Stimulated activated CD8-positive, alpha-beta memory T cell treated with anti-CD3 and anti-CD28 coated beads, Interleukin-2, amount 100 ng/mL, for 48 hours (primary cell): ENCODE data around the gene CXCL9.
"Not testable (repeated sequence)": the region's sequence is repeated elsewhere in the genome, so short reads cannot be mapped to it uniquely, and the experiment has no call there.

Source experiments
- DNase-seq, 2 donors: peaks; one replicate each; pipeline ENCODE4 v3.0.0-alpha.2; 2020; ENCODE audit warnings: low read depth in 2 of 2

CXCL9 gene

GRCh38 chr4:76012388-76012801 lies 5.1 kb upstream of the CXCL9 start:
- DNase-seq: no peak

- no peak for DNase-seq
These were observed 4.5 kb upstream of the CXCL9 start for GRCh38 chr4:76011700-76012387.

DNA sequence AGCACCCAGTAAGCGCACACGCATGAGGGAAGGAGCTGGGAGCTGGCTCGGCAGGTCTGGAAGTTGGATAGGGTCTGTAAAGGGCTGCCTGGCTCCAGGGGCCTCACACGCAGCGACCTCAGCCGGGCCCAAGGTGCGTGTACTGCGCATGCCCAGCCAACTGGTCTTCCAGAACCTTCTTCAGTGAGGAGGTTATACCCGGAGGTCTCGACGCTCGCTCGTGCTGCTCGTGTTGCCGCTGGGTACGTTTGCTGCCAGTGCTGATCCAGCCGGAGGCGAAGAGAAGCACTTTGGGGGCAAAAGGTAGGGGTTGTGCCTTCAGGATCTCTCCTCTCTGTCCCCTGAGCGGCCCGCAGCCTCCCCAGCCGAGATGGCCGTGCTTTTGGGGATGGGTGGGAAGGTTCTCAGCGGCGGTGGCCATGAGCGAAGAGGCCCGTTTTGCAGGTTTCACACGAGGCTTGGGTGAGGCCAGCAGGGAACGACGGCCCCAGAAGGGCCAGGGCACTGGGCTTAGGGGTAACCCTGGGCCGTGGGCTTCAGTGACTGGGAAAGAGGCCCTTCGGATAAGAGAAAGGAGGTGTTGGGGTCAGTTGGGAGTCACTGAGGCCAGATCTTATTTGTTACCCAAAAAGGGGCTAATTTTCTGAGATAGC lies 3.8 kb upstream of the CXCL9 start:
- DNase-seq: no peak

GRCh38 chr4:76010576-76010975 lies 3.3 kb upstream of the CXCL9 start:
- no peak for DNase-seq

GRCh38 chr4:76009311-76009710 lies 2.0 kb upstream of the CXCL9 start:
- no peak for DNase-seq

GRCh38 chr4:76003620-76004019 lies 3.7 kb downstream of the CXCL9 start:
- DNase-seq: no peak

- no peak for DNase-seq
These were observed 4.3 kb downstream of the CXCL9 start for GRCh38 chr4:76003035-76003434.

GRCh38 chr4:76002176-76002575 lies 5.1 kb downstream of the CXCL9 start:
- DNase-seq: no peak

- DNase-seq: no peak
These were observed 5.6 kb downstream of the CXCL9 start for GRCh38 chr4:76001700-76002099.

DNA sequence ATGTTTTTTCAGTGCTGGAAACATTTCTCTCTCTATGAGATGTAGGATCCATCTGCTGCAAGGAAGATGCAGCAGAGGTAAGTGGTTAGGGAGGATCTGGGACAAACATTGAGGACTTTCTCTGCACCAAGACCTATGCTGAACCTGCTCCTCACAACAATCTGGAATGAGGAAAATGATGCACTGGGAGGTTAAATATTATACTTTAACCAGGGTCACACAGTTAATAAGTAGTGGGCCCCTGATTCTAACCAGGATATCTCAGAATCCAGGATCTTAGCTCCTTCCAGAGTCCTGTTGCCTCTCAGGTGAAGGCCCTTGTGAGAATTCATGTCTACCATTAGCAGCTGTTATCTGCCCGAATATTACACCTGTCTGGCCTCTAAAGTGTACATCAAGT lies 7.0 kb downstream of the CXCL9 start:
- DNase-seq: no peak

GRCh38 chr4:75998525-75999147 lies 8.7 kb downstream of the CXCL9 start:
- not testable (repeated sequence) for DNase-seq

DNA sequence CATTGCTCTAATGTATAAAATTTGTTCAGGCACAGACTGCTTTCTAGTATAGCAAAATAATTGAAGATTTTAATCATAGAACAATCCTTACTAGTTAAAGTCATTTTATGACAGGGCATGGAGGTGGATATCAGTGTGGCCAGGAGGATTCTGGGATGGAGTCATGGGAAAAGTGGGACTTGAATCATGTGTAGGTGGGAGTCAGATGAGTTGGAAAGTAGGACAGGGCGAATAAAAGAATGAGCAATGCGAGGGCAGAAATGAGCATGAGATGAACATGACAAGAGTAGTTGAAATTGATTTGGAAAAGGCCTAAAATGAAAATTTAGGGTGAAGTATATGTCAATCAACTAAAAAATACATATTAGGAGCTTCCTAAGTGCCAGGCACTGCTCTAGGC lies 9.4 kb downstream of the CXCL9 start:
- no peak for DNase-seq

DNA sequence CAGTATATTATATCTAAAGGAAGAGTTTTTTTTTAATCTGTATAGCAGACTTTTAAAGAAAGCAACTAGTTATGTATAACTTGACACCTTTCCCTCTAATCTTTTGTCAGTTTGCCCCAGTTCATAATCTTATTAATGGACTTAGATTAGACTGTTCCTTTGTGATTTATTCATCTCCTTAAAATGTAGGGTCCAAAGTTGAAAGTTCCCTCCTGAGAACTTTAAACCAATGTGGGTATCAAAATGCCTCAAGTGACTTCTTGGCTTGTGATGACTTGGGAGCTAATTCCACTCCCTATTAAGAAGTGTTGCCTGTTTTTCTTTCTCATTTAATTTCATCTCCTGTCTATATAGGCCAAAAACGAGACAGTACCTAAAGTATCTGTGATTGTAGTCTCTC lies 10.2 kb downstream of the CXCL9 start:
- no peak for DNase-seq

GRCh38 chr4:75995727-75996126 lies 11.6 kb downstream of the CXCL9 start:
- DNase-seq: no peak

DNA sequence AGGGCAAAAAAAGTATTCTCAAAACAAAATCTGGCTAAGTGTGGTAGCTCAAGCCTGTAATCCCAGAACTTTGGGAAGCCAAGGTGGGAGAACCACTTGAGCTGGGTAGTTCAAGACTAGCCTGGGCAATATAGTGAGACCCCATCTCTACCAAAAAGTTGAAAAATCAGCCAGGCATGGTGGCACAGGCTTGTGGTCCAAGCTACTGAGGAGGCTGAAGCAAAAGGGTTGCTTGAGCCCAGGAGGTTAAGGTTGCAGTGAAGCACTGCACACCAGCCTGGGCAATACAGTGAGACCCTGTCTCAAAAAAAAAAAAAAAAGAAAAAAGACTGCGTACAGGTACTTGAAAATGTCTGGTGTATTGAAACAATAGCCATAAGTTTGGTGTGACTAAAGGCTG lies 14.8 kb downstream of the CXCL9 start:
- DNase-seq: no peak

DNA sequence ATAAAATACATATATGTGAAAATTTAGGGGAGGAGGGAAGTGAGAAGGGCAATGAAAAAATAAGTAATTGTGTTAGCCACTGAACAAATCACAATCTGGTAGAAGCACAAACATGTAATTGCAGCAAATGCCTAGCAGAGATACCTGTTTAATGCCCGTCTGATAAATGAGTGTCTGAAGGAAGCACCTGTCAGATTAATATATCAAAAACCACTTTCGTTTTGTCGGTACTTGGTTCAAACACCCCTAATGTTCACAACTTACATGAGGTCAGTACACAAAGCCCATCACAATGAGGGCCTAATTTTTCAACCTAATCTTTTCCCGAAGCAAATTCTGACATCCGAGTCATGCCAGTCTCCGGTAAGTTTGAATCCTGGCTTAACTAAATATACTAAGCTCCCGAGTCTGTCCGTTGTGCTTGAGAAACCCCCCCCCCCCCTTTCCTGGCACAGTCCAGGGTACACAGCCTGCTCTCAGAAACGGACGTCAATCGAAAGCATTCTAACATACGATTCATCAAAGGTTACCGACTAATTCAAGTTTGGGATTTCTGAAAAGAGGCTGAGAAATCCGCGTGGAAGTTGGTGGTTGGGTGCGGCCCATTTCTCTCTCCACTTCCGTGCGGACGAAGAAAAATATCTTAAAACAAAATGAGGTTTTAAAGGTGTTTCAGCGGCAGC lies 17.3 kb downstream of the CXCL9 start:
- no peak for DNase-seq

DNA sequence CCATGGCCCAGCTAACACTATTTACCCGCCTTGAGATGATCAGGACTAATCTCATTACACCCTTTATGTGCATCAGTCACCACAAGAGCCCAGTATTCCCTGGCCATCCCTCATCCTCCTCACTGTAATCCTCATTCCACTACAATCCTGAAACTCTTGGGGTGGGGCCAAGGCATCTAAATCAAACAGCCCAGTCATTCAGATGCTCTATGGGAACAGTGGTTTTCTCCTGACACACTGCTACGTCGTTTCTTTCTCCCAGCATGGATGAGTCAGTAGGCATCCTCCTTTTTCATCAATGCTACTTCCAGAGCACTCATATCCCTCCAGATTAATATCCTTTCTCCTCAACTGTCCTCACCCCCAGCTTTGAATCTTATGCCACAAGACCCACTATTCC lies 22.2 kb downstream of the CXCL9 start:
- no peak for DNase-seq

- DNase-seq: no peak
These were observed 26.7 kb downstream of the CXCL9 start for GRCh38 chr4:75980576-75980975.

GRCh38 chr4:75976177-75976576 lies 31.1 kb downstream of the CXCL9 start:
- no peak for DNase-seq

DNA sequence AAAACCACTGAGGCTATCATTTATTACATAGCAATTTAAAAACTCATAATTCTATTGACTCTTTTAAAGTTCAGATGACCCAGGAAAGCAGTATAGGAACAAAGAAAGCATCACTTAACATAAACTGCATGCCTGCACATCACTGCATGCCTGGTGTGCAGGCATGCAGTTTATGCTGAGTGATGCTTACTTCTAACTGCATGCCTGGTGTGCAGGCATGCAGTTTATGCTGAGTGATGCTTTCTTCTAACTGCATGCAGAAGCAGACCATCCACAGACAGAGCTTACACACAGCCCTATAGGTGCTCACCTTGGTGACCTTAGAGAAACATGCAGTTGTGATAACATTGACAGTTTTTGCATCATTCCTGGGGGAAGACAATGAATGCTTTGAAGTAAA lies 33.5 kb downstream of the CXCL9 start:
- no peak for DNase-seq

- DNase-seq: no peak
These were observed 39.2 kb downstream of the CXCL9 start for GRCh38 chr4:75968084-75968483.

DNA sequence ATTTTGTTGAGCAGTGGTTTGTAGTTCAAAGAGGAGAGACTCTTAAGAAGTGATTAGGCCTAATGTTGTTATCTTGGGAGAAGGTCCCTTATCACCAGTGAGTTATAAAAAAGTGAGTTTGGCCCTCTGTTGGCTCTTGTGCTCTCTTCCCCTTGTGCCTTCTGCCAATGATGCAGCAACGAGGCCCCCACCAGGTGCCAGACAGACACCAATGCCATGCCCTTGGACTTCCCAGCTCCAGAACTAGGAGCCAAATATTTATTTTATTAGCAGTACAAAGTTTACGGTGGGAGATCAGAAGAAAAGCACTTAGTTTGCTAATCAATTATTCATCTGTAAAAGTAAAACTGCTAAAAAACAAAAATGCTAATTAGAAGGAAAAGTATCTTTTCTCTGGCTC lies 43.8 kb downstream of the CXCL9 start:
- no peak for DNase-seq

GRCh38 chr4:75962072-75962471 lies 45.2 kb downstream of the CXCL9 start:
- not testable (repeated sequence) for DNase-seq
